GM10248 (cell line): ENCODE data around the gene EIF4B.

ENCODE experiments used
- CTCF ChIA-PET: fragments of 300-600 bp; sonication (Branson Sonifier 250); formaldehyde crosslinking; extraction: SDS; loops from one replicate; lab custom pipeline; 2021; ENCODE audit warnings: antibody characterized with exemption; lab: Yijun Ruan, JAX
- POLR2A ChIA-PET: fragments of 350-650 bp; sonication (Branson Sonifier 250); formaldehyde crosslinking; extraction: SDS; loops from one replicate; lab custom pipeline; 2020; ENCODE audit warnings: antibody characterized with exemption; lab: Yijun Ruan, JAX
- DNase-seq: peaks from one replicate; pipeline ENCODE4 v3.0.0; 2012; ENCODE audit errors: extremely low spot score
- TF ChIP-seq, protein P1 (sequence below): IDR thresholded peaks from 2 replicates; pipeline ENCODE4 v1.5.1; 2012; ENCODE audit warnings: mild to moderate bottlenecking, low read depth; ENCODE audit errors: extremely low read depth, missing control alignments, control extremely low read depth

EIF4B gene

GRCh38 chr12:53068811-53069585, 62.7 kb downstream of the EIF4B start:
- ChIA-PET POLR2A (interaction anchor here (0.5 kb wide), 1 partner anchor 155 kb away, joined by 5 read pairs; no protein-coding TSS in a partner anchor), CTCF (interaction anchor here (1.5 to 14.8 kb wide), 6 partner anchors 9 to 252 kb away, joined by 3 to 294 read pairs (median 80); partner anchors contain the start of genes AAAS, IGFBP6, SOAT2 and SPRYD3)

GRCh38 chr12:53069621-53070410, 63.6 kb downstream of the EIF4B start:
- POLR2A ChIA-PET, result no interaction called here
- TF ChIP-seq, protein P1, sequence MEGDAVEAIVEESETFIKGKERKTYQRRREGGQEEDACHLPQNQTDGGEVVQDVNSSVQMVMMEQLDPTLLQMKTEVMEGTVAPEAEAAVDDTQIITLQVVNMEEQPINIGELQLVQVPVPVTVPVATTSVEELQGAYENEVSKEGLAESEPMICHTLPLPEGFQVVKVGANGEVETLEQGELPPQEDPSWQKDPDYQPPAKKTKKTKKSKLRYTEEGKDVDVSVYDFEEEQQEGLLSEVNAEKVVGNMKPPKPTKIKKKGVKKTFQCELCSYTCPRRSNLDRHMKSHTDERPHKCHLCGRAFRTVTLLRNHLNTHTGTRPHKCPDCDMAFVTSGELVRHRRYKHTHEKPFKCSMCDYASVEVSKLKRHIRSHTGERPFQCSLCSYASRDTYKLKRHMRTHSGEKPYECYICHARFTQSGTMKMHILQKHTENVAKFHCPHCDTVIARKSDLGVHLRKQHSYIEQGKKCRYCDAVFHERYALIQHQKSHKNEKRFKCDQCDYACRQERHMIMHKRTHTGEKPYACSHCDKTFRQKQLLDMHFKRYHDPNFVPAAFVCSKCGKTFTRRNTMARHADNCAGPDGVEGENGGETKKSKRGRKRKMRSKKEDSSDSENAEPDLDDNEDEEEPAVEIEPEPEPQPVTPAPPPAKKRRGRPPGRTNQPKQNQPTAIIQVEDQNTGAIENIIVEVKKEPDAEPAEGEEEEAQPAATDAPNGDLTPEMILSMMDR, result no peak
- DNase-seq, result no peak
- CTCF ChIA-PET, result interaction anchor here (1.5 to 14.8 kb wide), 3 partner anchors 9 to 29 kb away, joined by 5 to 294 read pairs (median 264); partner anchors contain the start of genes IGFBP6, SOAT2, SPRYD3 and TNS2

More at GRCh38 chr12:53068811-53069585, 62.7 kb downstream of the EIF4B start:
- no peak for DNase-seq
- TF ChIP-seq, protein P1, result no peak

- ChIA-PET POLR2A (interaction anchor here (0.7 to 1.1 kb wide), 2 partner anchors 8 to 10 kb away, joined by 8 to 9 read pairs; no protein-coding TSS in a partner anchor), CTCF (interaction anchor here (13.7 to 14.8 kb wide), 2 partner anchors 21 to 28 kb away, joined by 264 to 294 read pairs; partner anchors contain the start of genes IGFBP6, SOAT2 and TNS2)
- no peak for DNase-seq
- TF ChIP-seq, protein P1, result no peak
These were observed 64.7 kb downstream of the EIF4B start for GRCh38 chr12:53070877-53071492.

GRCh38 chr12:53071591-53072551, 65.6 kb downstream of the EIF4B start:
- POLR2A ChIA-PET, result interaction anchor here (0.6 to 1.1 kb wide), 3 partner anchors 9 to 109 kb away, joined by 5 to 9 read pairs (median 8); partner anchors contain the start of genes CSAD and ZNF740
- DNase-seq, result no peak
- CTCF ChIA-PET, result interaction anchor here (1.7 to 14.8 kb wide), 3 partner anchors 8 to 27 kb away, joined by 3 to 294 read pairs (median 264); partner anchors contain the start of genes IGFBP6, SOAT2 and TNS2
- TF ChIP-seq, protein P1, result no peak

- ChIA-PET POLR2A (interaction anchor here (0.7 kb wide), 1 partner anchor 1168 kb away, joined by 12 read pairs; no protein-coding TSS in a partner anchor), CTCF (interaction anchor here (0.9 to 13.7 kb wide), 3 partner anchors 8 to 86 kb away, joined by 3 to 294 read pairs (median 141); partner anchors contain the start of genes IGFBP6 and SOAT2)
- no peak for DNase-seq
- TF ChIP-seq, protein P1, result no peak
These were observed 67.6 kb downstream of the EIF4B start for GRCh38 chr12:53073881-53074280.
